ENCODE data around the gene FAM216A. TPM values are rescaled to one million over a fixed set of nuclear protein-coding genes. Genes with fewer than 3 reads are reported as not detected.

FAM216A gene
- polyA plus RNA-seq, 1 experiment = 21.3 TPM

DNA sequence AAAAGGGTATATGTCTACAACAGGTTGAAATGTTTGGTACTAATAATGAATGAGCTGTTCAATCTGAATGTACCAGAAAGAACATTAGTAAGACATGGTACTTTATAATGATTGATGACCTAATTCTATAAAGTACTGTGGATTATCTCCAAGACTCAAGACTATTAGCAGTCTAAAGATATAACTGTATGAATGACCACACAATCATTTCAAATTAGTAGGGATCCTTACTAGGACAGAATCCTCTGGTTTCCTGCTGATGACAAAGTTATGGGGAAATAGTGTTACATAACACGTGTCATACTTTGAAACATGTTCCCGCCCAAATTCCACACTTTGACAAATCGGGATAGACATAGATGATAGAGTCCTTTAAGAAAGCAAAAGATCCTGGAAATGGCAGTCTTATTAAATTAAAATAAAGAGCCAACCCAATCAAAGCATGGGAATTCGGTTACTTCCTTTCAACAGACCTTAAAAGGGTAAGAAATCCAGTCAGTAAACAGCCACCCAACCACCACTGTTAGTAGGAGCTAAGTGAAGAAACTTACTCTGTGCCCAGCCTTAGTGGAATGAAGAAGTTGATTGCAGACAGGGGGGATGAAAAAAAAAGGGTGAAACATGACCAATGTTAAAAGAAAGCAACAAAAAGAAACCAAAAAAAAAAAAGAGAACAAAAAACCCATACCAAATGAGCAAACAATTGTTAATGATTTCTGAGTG lies 30.5 kb downstream of the FAM216A start:
- Histone ChIP-seq H3K27me3 (ENCODE audit: control insufficient read depth, insufficient read depth, low read length) (no peaks in the 10 kb centered on the region), H3K27ac (ENCODE audit: low read depth, low read length) (no peak overlapping the region), H3K9me3 (ENCODE audit: control insufficient read depth, insufficient read depth, low read length) (no peaks in the 10 kb centered on the region; the same call in 1 of the 2 replicates), H3K4me3 (ENCODE audit: low read depth, low read length) (no peak overlapping the region)
- DNase-seq (ENCODE audit: low read depth, low spot score) = no peak
- ChIA-PET POLR2A (no interaction called here), CTCF (interaction anchor here (0.9 to 20.4 kb wide), 6 partner anchors 10 to 103 kb away, joined by 3 to 369 read pairs (median 4); partner anchors contain the start of genes ARPC3, FAM216A and GPN3)
- TF ChIP-seq, protein P1, sequence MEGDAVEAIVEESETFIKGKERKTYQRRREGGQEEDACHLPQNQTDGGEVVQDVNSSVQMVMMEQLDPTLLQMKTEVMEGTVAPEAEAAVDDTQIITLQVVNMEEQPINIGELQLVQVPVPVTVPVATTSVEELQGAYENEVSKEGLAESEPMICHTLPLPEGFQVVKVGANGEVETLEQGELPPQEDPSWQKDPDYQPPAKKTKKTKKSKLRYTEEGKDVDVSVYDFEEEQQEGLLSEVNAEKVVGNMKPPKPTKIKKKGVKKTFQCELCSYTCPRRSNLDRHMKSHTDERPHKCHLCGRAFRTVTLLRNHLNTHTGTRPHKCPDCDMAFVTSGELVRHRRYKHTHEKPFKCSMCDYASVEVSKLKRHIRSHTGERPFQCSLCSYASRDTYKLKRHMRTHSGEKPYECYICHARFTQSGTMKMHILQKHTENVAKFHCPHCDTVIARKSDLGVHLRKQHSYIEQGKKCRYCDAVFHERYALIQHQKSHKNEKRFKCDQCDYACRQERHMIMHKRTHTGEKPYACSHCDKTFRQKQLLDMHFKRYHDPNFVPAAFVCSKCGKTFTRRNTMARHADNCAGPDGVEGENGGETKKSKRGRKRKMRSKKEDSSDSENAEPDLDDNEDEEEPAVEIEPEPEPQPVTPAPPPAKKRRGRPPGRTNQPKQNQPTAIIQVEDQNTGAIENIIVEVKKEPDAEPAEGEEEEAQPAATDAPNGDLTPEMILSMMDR (IDR thresholded peaks at IDR 0.05; ENCODE audit: low read depth, low read length) = no peak

- CTCF ChIA-PET = interaction anchor here (20.4 kb wide), 1 partner anchor 101 kb away, joined by 369 read pairs; no protein-coding TSS in a partner anchor
- POLR2A ChIA-PET = no interaction called here
- TF ChIP-seq, protein P1 (IDR thresholded peaks at IDR 0.05; ENCODE audit: low read depth, low read length) = no peak
- Histone ChIP-seq H3K27ac (ENCODE audit: low read depth, low read length) (peak overlapping the region; percentile 77), H3K9me3 (ENCODE audit: control insufficient read depth, insufficient read depth, low read length) (no peaks in the 10 kb centered on the region; the same call in 1 of the 2 replicates), H3K27me3 (ENCODE audit: control insufficient read depth, insufficient read depth, low read length) (no peaks in the 10 kb centered on the region), H3K4me3 (ENCODE audit: low read depth, low read length) (peak overlapping the region; percentile 92)
- DNase-seq (ENCODE audit: low read depth, low spot score) = no peak
Measured at GRCh38 chr12:110501399-110501751, 32.7 kb downstream of the FAM216A start.

DNA sequence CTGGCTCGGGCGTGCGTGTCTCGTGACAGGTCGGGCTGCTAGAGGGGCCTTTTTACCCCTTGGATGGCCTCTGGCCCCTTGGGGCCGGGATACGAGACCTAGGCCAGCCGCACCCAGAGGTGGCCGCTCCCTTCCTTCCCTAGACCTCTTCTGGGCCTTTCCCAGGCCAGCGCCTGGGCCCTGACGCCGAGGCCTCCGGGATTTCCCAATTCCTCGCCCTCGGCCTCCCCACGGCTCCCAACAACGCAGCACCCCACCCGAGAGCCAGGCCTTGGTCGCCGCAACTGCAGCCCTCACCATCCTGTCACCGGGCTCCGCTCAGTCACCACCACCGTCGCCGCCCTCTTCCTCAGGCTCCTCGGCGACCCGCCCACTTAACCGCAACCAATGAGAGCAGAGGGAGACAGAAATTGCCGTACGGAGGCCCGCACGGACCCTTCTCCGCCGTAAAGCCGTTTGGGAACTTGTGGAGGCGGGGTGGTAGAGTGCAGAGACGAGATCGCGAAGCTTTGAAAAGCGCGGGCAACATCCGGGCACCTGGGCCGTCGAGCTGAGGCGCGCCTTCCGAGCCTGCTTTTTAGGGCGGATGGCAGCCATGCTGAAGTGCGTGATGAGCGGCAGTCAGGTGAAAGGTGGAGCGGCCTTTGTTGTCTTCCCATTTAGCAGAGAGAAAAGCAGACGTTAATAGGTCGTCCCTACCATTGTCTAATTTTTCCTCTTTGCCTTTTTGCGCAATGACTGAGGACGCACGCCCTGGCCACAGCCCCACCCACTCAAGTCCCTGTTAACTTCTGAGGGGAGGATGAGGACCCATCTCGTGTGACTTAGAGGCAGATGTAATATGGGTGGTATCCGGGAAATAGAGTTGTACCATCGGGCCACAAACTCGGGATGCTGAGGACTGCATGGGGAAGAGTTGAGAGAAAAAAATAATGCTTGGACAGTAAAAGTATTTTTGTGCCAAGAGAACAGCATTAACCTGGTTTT lies 33.4 kb downstream of the FAM216A start, which contains the start of the genes RAD9B and VPS29:
TSS of gene RAD9B (plus strand) at position 580 of the 987 bp plus-strand sequence. CDS start at position 587, 7 bp downstream.
TSS of gene VPS29 (minus strand) at position 360 of the 987 bp plus-strand sequence. CDS start at position 300, 60 bp downstream.
- H3K27me3 ChIP-seq (ENCODE audit: control insufficient read depth, insufficient read depth, low read length) = no peaks in the 10 kb centered on the region
- DNase-seq (ENCODE audit: low read depth, low spot score) = peak; percentile 95
- no peaks in the 10 kb centered on the region; the same call in 1 of the 2 replicates for H3K9me3 ChIP-seq (ENCODE audit: control insufficient read depth, insufficient read depth, low read length)
- peak within 1 kb of the TSS; percentile 77 for H3K27ac ChIP-seq (ENCODE audit: low read depth, low read length)
- H3K4me3 ChIP-seq (ENCODE audit: low read depth, low read length) = peak within 1 kb of the TSS; percentile 92
- CTCF ChIA-PET = interaction anchor here (20.4 kb wide), 1 partner anchor 101 kb away, joined by 369 read pairs; no protein-coding TSS in a partner anchor
- POLR2A ChIA-PET = interaction anchor here (0.5 to 1.7 kb wide), 4 partner anchors 18 to 303 kb away, joined by 3 to 9 read pairs (median 6); partner anchors contain the start of genes FAM216A and GPN3
- TF ChIP-seq, protein P1 (IDR thresholded peaks at IDR 0.05; ENCODE audit: low read depth, low read length) = no peak

GRCh38 chr12:110503432-110503831 lies 34.8 kb downstream of the FAM216A start:
- ChIA-PET CTCF (interaction anchor here (0.8 to 20.4 kb wide), 3 partner anchors 34 to 99 kb away, joined by 4 to 369 read pairs (median 6); partner anchors contain the start of gene FAM216A), POLR2A (interaction anchor here (1.7 kb wide), 1 partner anchor 35 kb away, joined by 9 read pairs; the partner anchor contains the start of genes FAM216A and GPN3)
- TF ChIP-seq, protein P1 (IDR thresholded peaks at IDR 0.05; ENCODE audit: low read depth, low read length) = no peak
- no peak for DNase-seq (ENCODE audit: low read depth, low spot score)
- Histone ChIP-seq H3K27me3 (ENCODE audit: control insufficient read depth, insufficient read depth, low read length) (no peaks in the 10 kb centered on the region), H3K27ac (ENCODE audit: low read depth, low read length) (no peak overlapping the region), H3K9me3 (ENCODE audit: control insufficient read depth, insufficient read depth, low read length) (no peaks in the 10 kb centered on the region; the same call in 1 of the 2 replicates), H3K4me3 (ENCODE audit: low read depth, low read length) (no peak overlapping the region)
